ENCODE results near the gene LIPK. TPM values are rescaled to one million over a fixed set of nuclear protein-coding genes. Genes with fewer than 3 reads are reported as not detected.
"Not testable (repeated sequence)": the region's sequence is repeated elsewhere in the genome, so short reads cannot be mapped to it uniquely, and the experiment has no call there.

Gene LIPK
- total RNA-seq, 4 donors from 2014 or later: not detected

DNA sequence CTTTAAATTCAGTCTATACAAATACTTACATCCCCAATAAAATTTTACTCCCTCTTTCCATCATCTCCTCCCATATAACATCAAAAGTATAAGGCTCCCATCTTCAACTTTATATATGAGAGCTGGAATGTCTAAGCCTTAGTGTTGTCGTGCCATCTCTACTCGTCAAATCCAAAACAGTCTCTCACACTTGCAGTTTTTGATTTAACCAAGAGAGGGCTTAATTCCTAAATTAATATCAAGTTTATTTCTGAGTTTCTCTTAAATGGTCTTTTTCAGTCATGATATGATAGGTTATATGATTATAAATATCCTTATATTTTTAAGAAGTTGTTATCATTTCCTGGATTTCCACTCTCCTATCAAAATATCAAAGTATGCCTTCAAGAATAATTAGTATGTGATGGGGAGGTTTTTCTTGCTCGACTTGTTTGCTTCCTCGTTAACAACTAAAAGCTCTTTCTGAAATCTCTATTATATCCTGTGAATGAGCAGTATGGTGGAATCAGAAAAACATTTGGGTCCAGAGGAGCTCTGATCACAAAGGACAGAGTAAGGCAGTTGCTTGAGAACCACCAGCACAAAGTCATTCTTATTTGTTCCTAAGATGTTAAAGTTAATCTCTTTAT is 12.5 kb upstream of the LIPK start:
- DNase-seq: no peak
- no peak overlapping the region for H3K27ac ChIP-seq
- TF ChIP-seq, protein P1, sequence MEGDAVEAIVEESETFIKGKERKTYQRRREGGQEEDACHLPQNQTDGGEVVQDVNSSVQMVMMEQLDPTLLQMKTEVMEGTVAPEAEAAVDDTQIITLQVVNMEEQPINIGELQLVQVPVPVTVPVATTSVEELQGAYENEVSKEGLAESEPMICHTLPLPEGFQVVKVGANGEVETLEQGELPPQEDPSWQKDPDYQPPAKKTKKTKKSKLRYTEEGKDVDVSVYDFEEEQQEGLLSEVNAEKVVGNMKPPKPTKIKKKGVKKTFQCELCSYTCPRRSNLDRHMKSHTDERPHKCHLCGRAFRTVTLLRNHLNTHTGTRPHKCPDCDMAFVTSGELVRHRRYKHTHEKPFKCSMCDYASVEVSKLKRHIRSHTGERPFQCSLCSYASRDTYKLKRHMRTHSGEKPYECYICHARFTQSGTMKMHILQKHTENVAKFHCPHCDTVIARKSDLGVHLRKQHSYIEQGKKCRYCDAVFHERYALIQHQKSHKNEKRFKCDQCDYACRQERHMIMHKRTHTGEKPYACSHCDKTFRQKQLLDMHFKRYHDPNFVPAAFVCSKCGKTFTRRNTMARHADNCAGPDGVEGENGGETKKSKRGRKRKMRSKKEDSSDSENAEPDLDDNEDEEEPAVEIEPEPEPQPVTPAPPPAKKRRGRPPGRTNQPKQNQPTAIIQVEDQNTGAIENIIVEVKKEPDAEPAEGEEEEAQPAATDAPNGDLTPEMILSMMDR (IDR thresholded peaks at IDR 0.05): peak in 1 of 4 experiments; percentile 12
- no peak for TF ChIP-seq POLR2A (IDR thresholded peaks at IDR 0.05)
- H3K4me1 ChIP-seq: no peaks in the 10 kb centered on the region
- no peaks in the 10 kb centered on the region for H3K27me3 ChIP-seq
- intact Hi-C loops (cut with DNase I; ENCODE audit: low total_unique reads): no loop called here
- no peak overlapping the region for H3K4me3 ChIP-seq
- H3K36me3 ChIP-seq: no peaks in the 10 kb centered on the region
- H3K9me3 ChIP-seq: no peaks in the 10 kb centered on the region

DNA sequence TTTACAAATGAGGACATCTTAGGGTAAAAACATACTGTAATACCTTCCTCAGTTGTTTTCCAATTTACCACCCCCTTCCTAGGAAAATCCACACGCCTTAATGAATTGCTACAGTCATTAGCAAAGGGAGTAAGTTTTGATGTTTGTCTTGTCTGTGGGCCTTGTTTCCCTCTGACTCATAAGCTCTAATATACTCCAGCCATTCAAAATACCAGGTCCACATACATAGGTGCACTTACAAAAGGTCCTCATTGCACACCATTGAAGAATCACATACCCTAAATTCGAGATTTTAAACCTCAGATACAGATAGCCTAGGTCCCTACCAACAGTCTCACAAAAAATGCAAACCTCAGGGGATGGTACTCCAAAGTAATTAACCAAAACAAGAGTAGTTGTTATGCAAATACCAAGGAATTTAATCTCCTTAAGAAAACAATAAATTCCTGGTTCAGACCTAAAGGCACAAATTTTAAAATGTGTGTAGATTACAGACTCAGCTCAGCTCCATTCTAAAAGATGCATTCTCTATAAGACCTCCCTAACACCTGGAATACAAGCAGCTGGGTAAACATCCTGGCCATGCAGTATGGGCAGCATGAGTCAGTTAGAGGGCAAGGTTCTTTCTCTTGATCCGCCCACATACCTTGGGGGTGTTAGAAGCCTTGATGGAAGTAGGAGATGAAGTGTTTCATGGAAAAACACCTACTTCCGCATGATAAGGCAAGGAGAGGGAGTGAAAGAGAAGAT is 3.0 kb upstream of the LIPK start:
- H3K27me3 ChIP-seq: no peaks in the 10 kb centered on the region
- intact Hi-C loops (cut with DNase I; ENCODE audit: low total_unique reads): no loop called here
- TF ChIP-seq, protein P1 (IDR thresholded peaks at IDR 0.05): no peak
- TF ChIP-seq POLR2A (IDR thresholded peaks at IDR 0.05): no peak
- DNase-seq: no peak
- H3K4me3 ChIP-seq: no peak overlapping the region
- H3K27ac ChIP-seq: no peak overlapping the region
- no peaks in the 10 kb centered on the region for H3K4me1 ChIP-seq
- no peaks in the 10 kb centered on the region for H3K36me3 ChIP-seq
- no peaks in the 10 kb centered on the region for H3K9me3 ChIP-seq

DNA sequence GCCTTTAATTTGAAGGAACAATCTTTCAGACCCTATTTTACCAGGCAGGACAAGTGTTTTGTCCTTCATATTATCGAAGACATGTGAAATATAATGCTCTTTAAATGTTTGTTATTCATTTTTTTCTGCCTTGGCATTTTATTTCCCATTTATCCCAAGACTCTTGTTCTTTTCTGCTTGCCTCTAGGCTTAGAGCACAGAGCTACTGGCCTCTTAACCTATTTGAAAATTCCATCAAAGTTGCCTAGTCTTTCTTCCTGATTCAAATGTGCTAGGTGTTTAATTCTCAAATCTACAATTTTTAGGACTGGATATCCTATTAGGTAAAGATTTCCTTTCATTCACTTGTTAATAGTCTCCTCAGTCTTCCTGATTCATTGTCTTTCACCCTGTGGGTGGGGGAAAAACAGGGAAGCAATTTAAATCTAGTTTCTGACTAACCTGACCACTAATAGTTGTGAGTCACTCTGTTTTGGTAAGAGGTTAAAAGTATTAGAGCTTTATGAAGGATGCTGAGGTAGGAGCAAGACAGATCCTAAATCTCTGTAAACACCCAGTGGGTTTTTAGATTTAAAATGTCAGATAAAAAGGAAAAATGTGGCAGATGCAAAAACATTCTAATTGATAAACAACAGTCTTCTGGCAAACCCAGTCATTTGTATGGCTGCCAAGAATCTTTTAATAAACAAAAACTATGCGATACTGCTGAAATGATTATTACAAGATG is 1.5 kb downstream of the LIPK start:
- no peaks in the 10 kb centered on the region for H3K36me3 ChIP-seq
- no peak for DNase-seq
- H3K27me3 ChIP-seq: no peaks in the 10 kb centered on the region
- intact Hi-C loops (cut with DNase I; ENCODE audit: low total_unique reads): no loop called here
- TF ChIP-seq POLR2A (IDR thresholded peaks at IDR 0.05): no peak
- TF ChIP-seq, protein P1 (IDR thresholded peaks at IDR 0.05): no peak
- H3K4me1 ChIP-seq: no peaks in the 10 kb centered on the region
- H3K4me3 ChIP-seq: no peak overlapping the region
- no peaks in the 10 kb centered on the region for H3K9me3 ChIP-seq
- no peak overlapping the region for H3K27ac ChIP-seq

DNA sequence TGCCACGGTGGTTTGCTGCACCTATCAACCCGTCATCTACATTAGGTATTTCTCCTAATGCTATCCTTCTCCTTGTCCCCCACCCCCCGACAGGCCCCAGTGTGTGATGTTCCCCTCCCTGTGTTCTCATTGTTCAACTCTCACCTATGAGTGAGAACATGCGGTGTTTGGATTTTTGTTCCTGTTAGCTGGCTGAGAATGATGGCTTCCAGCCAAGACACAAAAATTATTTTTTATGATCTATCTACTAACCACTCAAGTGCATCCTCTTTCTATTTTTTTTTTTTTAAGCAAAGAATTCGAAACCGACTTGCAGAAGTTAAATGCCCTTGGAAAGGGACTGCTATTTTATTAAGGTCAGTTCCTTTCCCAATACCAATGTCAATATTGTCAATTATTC is 3.3 kb downstream of the LIPK start:
- intact Hi-C loops (cut with DNase I; ENCODE audit: low total_unique reads); H3K27ac ChIP-seq; DNase-seq; H3K4me3 ChIP-seq; H3K9me3 ChIP-seq; H3K4me1 ChIP-seq; H3K36me3 ChIP-seq; H3K27me3 ChIP-seq: not testable (repeated sequence)

DNA sequence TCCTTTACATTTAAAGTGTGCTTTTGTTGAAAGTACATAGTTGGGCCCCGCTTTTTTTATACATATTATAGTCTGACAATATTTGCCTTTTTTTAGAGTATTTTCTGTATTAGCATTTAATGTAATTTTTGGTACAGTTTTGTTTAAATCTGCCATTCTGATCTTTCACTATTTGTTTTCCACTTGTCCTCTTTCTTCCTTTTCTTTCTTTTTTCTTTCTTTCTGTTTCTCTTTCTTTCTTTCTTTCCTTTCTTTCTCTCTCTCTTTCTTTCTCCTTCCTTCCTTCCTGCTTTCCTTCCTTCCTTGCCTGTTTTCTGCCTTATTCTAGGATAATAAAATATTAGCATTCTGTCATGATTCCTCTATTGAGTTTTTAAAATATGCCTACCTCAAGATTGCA is 9.5 kb downstream of the LIPK start:
- intact Hi-C loops (cut with DNase I; ENCODE audit: low total_unique reads): no loop called here
- no peaks in the 10 kb centered on the region for H3K27me3 ChIP-seq
- TF ChIP-seq POLR2A (IDR thresholded peaks at IDR 0.05): no peak
- TF ChIP-seq, protein P1 (IDR thresholded peaks at IDR 0.05): no peak
- DNase-seq: no peak
- H3K9me3 ChIP-seq: no peaks in the 10 kb centered on the region
- no peak overlapping the region for H3K27ac ChIP-seq
- H3K4me1 ChIP-seq: no peaks in the 10 kb centered on the region
- no peak overlapping the region for H3K4me3 ChIP-seq
- H3K36me3 ChIP-seq: no peaks in the 10 kb centered on the region
